GM21529 (cell line): ENCODE data around the gene NTNG1.
"Not testable (repeated sequence)": the region's sequence is repeated elsewhere in the genome, so short reads cannot be mapped to it uniquely, and the experiment has no call there.

Experiments used
- ATAC-seq: cut with Tn5 transposase; IDR thresholded peaks from one replicate; pipeline ENCODE4 v1.9.1; 2021; ENCODE audit not compliant: unreplicated experiment

NTNG1 gene

GRCh38 chr1:107195476-107195875 is 54.6 kb downstream of the NTNG1 start:
- ATAC-seq, result no peak

GRCh38 chr1:107196973-107197562 is 56.2 kb downstream of the NTNG1 start:
- peak; percentile 97 for ATAC-seq

GRCh38 chr1:107198561-107198960 is 57.7 kb downstream of the NTNG1 start:
- no peak for ATAC-seq

- ATAC-seq, result no peak
Observed at GRCh38 chr1:107200631-107201030, 59.8 kb downstream of the NTNG1 start.

GRCh38 chr1:107202007-107202406 is 61.2 kb downstream of the NTNG1 start:
- ATAC-seq, result no peak

- ATAC-seq, result no peak
Observed at GRCh38 chr1:107213225-107213624, 72.4 kb downstream of the NTNG1 start.

GRCh38 chr1:107220036-107220435 is 79.2 kb downstream of the NTNG1 start:
- no peak for ATAC-seq

- no peak for ATAC-seq
Observed at GRCh38 chr1:107225706-107226105, 84.9 kb downstream of the NTNG1 start.

GRCh38 chr1:107228704-107229371 is 88.0 kb downstream of the NTNG1 start:
- no peak for ATAC-seq

GRCh38 chr1:107229711-107230110 is 88.9 kb downstream of the NTNG1 start:
- no peak for ATAC-seq

- ATAC-seq, result no peak
Observed at GRCh38 chr1:107230121-107230520, 89.3 kb downstream of the NTNG1 start.

GRCh38 chr1:107231291-107231690 is 90.5 kb downstream of the NTNG1 start:
- ATAC-seq, result no peak

- no peak for ATAC-seq
Observed at GRCh38 chr1:107232426-107232825, 91.6 kb downstream of the NTNG1 start.

GRCh38 chr1:107236760-107237159 is 95.9 kb downstream of the NTNG1 start:
- ATAC-seq, result not testable (repeated sequence)

- ATAC-seq, result no peak
Observed at GRCh38 chr1:107243461-107243860, 102.6 kb downstream of the NTNG1 start.

- no peak for ATAC-seq
Observed at GRCh38 chr1:107244709-107245500, 104.1 kb downstream of the NTNG1 start.

GRCh38 chr1:107246775-107247345 is 106.0 kb downstream of the NTNG1 start:
- peak; percentile 52 for ATAC-seq

- peak; percentile 41 for ATAC-seq
Observed at GRCh38 chr1:107247679-107248078, 106.8 kb downstream of the NTNG1 start.

GRCh38 chr1:107250169-107250568 is 109.3 kb downstream of the NTNG1 start:
- no peak for ATAC-seq

GRCh38 chr1:107251083-107251482 is 110.2 kb downstream of the NTNG1 start:
- no peak for ATAC-seq

- ATAC-seq, result no peak
Observed at GRCh38 chr1:107251839-107252238, 111.0 kb downstream of the NTNG1 start.

- ATAC-seq, result peak; percentile 42
Observed at GRCh38 chr1:107252271-107252670, 111.4 kb downstream of the NTNG1 start.
